DND-41 (cell line): ENCODE data around the gene BAK1.
A peak's percentile ranks its signal among the peaks of the same experiment; 100 is the strongest.

Experiments used
- ATAC-seq: fragments of 200-7000 bp; cut with Tn5 transposase; 3 replicates; pipeline ENCODE4 v1.9.1; 2021; ENCODE audit warnings: low read depth; ENCODE audit not compliant: insufficient read depth
- DNase-seq: peaks from one replicate; pipeline ENCODE4 v3.0.0-alpha.2; 2020
- H2AFZ ChIP-seq: 2 replicates; pipeline ENCODE4 v1.6.0; 2012; ENCODE audit warnings: low read depth, low read length
- H3K27ac ChIP-seq: 2 replicates; pipeline ENCODE4 v1.5.1; 2012; ENCODE audit warnings: low read length, inconsistent platforms
- H3K27me3 ChIP-seq: fragments of 200-600 bp; sonication (generic); 2 replicates; pipeline ENCODE4 v1.6.0; 2012; ENCODE audit warnings: low read length, mild to moderate bottlenecking, inconsistent platforms; ENCODE audit not compliant: insufficient read depth, poor library complexity
- H3K36me3 ChIP-seq: 2 replicates; pipeline ENCODE4 v1.5.1; 2012; ENCODE audit warnings: low read length, inconsistent platforms; ENCODE audit not compliant: insufficient read depth
- H3K4me1 ChIP-seq: 2 replicates; pipeline ENCODE4 v1.5.1; 2012; ENCODE audit warnings: mild to moderate bottlenecking, low read length; ENCODE audit not compliant: insufficient read depth
- H3K4me2 ChIP-seq: 2 replicates; pipeline ENCODE4 v1.6.0; 2012; ENCODE audit warnings: mild to moderate bottlenecking, moderate library complexity, low read length, inconsistent platforms; ENCODE audit not compliant: insufficient read depth
- H3K4me3 ChIP-seq, 2 experiments: fragments of 200-600 bp in 1 of 2; shearing (Covaris generic) in 1 of 2; 2 replicates each; pipeline ENCODE4 v1.5.1; 2012 to 2016; ENCODE audit warnings: inconsistent platforms in 2 of 2, low read length in 2 of 2, mild to moderate bottlenecking in 2 of 2, low read depth in 1 of 2, moderate library complexity in 1 of 2
- H3K79me2 ChIP-seq: 2 replicates; pipeline ENCODE4 v1.6.0; 2012; ENCODE audit warnings: low read length, inconsistent platforms; ENCODE audit not compliant: insufficient read depth
- H3K9ac ChIP-seq: 2 replicates; pipeline ENCODE4 v1.6.0; 2012; ENCODE audit warnings: low read depth, mild to moderate bottlenecking, inconsistent platforms, low read length, moderate library complexity
- H3K9me3 ChIP-seq: 2 replicates; pipeline ENCODE4 v1.5.1; 2012; ENCODE audit warnings: low read length, moderate library complexity, mild to moderate bottlenecking, inconsistent platforms; ENCODE audit not compliant: insufficient read depth, severe bottlenecking
- H4K20me1 ChIP-seq: 2 replicates; pipeline ENCODE4 v1.6.0; 2012; ENCODE audit warnings: low read length; ENCODE audit not compliant: insufficient read depth
- EZH2 ChIP-seq: IDR thresholded peaks from 3 replicates; pipeline ENCODE4 v1.6.1; 2012; ENCODE audit warnings: borderline replicate concordance, low read depth, mild to moderate bottlenecking, moderate library complexity, low read length, inconsistent platforms; ENCODE audit not compliant: severe bottlenecking
- TF ChIP-seq, protein P1 (sequence below): IDR thresholded peaks from 2 replicates; pipeline ENCODE4 v1.5.1; 2012; ENCODE audit warnings: borderline replicate concordance, low read length, moderate library complexity, mild to moderate bottlenecking; ENCODE audit not compliant: poor library complexity, severe bottlenecking; ENCODE audit errors: extremely low read depth

The BAK1 gene

DNA sequence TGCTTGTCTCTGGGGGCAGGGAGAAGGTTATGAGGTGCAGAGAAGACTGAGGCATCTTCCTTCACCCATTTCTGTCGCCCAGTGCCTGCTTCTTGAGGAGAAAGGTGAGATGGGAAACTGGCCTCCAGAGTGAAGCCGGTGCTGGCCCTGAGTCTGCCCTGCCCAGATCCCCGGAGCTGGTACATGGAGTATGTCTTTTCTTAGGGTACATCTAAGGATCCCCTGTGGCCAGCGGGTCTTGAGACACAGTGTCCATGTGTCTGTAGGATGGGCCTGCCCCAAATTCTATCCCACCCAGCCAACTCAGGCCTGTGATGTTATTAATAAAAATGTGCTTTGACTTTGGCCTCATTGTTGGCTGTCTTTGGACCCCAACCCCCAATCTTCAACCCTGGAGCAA, 8.8 kb upstream of the BAK1 start:
- Histone ChIP-seq H3K4me1 (peaks cover 20% of the 10 kb centered on the region), H3K79me2 (no peaks in the 10 kb centered on the region), H3K9ac (no peak overlapping the region), H4K20me1 (no peaks in the 10 kb centered on the region), H3K9me3 (no peaks in the 10 kb centered on the region), H2AFZ (no peak overlapping the region), H3K27ac (no peak overlapping the region), H3K4me2 (no peak overlapping the region), H3K4me3 (no peak overlapping the region), H3K36me3 (no peaks in the 10 kb centered on the region), H3K27me3 (no peaks in the 10 kb centered on the region)
- ATAC-seq (no peak), DNase-seq (no peak)
- TF ChIP-seq EZH2 = no peak
- TF ChIP-seq, protein P1, sequence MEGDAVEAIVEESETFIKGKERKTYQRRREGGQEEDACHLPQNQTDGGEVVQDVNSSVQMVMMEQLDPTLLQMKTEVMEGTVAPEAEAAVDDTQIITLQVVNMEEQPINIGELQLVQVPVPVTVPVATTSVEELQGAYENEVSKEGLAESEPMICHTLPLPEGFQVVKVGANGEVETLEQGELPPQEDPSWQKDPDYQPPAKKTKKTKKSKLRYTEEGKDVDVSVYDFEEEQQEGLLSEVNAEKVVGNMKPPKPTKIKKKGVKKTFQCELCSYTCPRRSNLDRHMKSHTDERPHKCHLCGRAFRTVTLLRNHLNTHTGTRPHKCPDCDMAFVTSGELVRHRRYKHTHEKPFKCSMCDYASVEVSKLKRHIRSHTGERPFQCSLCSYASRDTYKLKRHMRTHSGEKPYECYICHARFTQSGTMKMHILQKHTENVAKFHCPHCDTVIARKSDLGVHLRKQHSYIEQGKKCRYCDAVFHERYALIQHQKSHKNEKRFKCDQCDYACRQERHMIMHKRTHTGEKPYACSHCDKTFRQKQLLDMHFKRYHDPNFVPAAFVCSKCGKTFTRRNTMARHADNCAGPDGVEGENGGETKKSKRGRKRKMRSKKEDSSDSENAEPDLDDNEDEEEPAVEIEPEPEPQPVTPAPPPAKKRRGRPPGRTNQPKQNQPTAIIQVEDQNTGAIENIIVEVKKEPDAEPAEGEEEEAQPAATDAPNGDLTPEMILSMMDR = no peak

GRCh38 chr6:33587529-33587928, 7.5 kb upstream of the BAK1 start:
- TF ChIP-seq, protein P1 = no peak
- no peak for TF ChIP-seq EZH2
- DNase-seq (no peak), ATAC-seq (no peak)
- Histone ChIP-seq H3K36me3 (no peaks in the 10 kb centered on the region), H2AFZ (no peak overlapping the region), H3K9ac (no peak overlapping the region), H3K9me3 (no peaks in the 10 kb centered on the region), H3K4me2 (no peak overlapping the region), H3K27me3 (no peaks in the 10 kb centered on the region), H3K79me2 (no peaks in the 10 kb centered on the region), H4K20me1 (no peaks in the 10 kb centered on the region), H3K4me1 (peaks cover 20% of the 10 kb centered on the region), H3K4me3 (no peak overlapping the region), H3K27ac (no peak overlapping the region)

- Histone ChIP-seq H3K79me2 (no peaks in the 10 kb centered on the region), H3K36me3 (no peaks in the 10 kb centered on the region), H2AFZ (peak overlapping the region; percentile 70), H3K4me1 (peaks cover 20% of the 10 kb centered on the region), H4K20me1 (no peaks in the 10 kb centered on the region), H3K4me3 (peak overlapping the region in 1 of 2 experiments; percentile 39; a peak in 2 of 4 replicates), H3K9me3 (no peaks in the 10 kb centered on the region), H3K9ac (no peak overlapping the region), H3K27me3 (no peaks in the 10 kb centered on the region), H3K27ac (no peak overlapping the region), H3K4me2 (peak overlapping the region; percentile 52)
- DNase-seq = no peak
- TF ChIP-seq, protein P1 = no peak
- no peak for TF ChIP-seq EZH2
- no peak for ATAC-seq
Measured at GRCh38 chr6:33586108-33586640, 6.1 kb upstream of the BAK1 start.
